ENCODE results near the gene LTA4H.
"Not testable (repeated sequence)": the region's sequence is repeated elsewhere in the genome, so short reads cannot be mapped to it uniquely, and the experiment has no call there.

Gene LTA4H

GRCh38 chr12:95988506-95989275, 46.7 kb downstream of the LTA4H start:
- DNase-seq, result no peak

- no peak for DNase-seq
Measured at GRCh38 chr12:95986635-95987570, 48.5 kb downstream of the LTA4H start.

GRCh38 chr12:95984682-95985081, 50.7 kb downstream of the LTA4H start:
- no peak for DNase-seq

GRCh38 chr12:95982602-95983001, 52.8 kb downstream of the LTA4H start:
- DNase-seq, result no peak

GRCh38 chr12:95980437-95980836, 55.0 kb downstream of the LTA4H start:
- DNase-seq, result no peak

- no peak for DNase-seq
Measured at GRCh38 chr12:95978774-95979173, 56.6 kb downstream of the LTA4H start.

- no peak for DNase-seq
Measured at GRCh38 chr12:95978351-95978750, 57.0 kb downstream of the LTA4H start.

- no peak for DNase-seq
Measured at GRCh38 chr12:95977764-95978305, 57.6 kb downstream of the LTA4H start.

GRCh38 chr12:95976416-95976832, 59.0 kb downstream of the LTA4H start:
- no peak for DNase-seq

- DNase-seq, result no peak
Measured at GRCh38 chr12:95975491-95975890, 59.9 kb downstream of the LTA4H start.

- DNase-seq, result no peak
Measured at GRCh38 chr12:95974358-95974757, 61.0 kb downstream of the LTA4H start.

GRCh38 chr12:95972832-95973456, 62.4 kb downstream of the LTA4H start:
- no peak for DNase-seq

- no peak for DNase-seq
Measured at GRCh38 chr12:95970905-95971304, 64.5 kb downstream of the LTA4H start.

- DNase-seq, result not testable (repeated sequence)
Measured at GRCh38 chr12:95969116-95969515, 66.3 kb downstream of the LTA4H start.

- DNase-seq, result no peak
Measured at GRCh38 chr12:95967301-95967700, 68.1 kb downstream of the LTA4H start.

GRCh38 chr12:95966287-95966870, 69.0 kb downstream of the LTA4H start:
- DNase-seq, result no peak

- no peak for DNase-seq
Measured at GRCh38 chr12:95963096-95963495, 72.3 kb downstream of the LTA4H start.

- no peak for DNase-seq
Measured at GRCh38 chr12:95962222-95962621, 73.2 kb downstream of the LTA4H start.

GRCh38 chr12:95960241-95960640, 75.1 kb downstream of the LTA4H start:
- DNase-seq, result no peak

GRCh38 chr12:95959107-95959506, 76.3 kb downstream of the LTA4H start:
- no peak for DNase-seq

GRCh38 chr12:95956557-95957145, 78.7 kb downstream of the LTA4H start:
- no peak for DNase-seq

- no peak for DNase-seq
Measured at GRCh38 chr12:95955549-95956159, 79.7 kb downstream of the LTA4H start.
